ENCODE results near the gene IP6K2.

GRCh38 chr3:48709051-48709461, 8.0 kb downstream of the IP6K2 start:
- no peak for TF ChIP-seq CTCF (conservative IDR thresholded peaks at IDR 0.05; ENCODE audit: low read depth, low read length)
- no peak for TF ChIP-seq EZH2 (IDR thresholded peaks at IDR 0.05; ENCODE audit: low read length, unreplicated experiment)
